A549 treated with AZD9567 at 1 μM for 4 hours (cell line): ENCODE measurements around the gene HTR2A. TPM values are rescaled to one million over a fixed set of nuclear protein-coding genes. Genes with fewer than 3 reads are reported as not detected.

Source experiments
- total RNA-seq: library from RNA; stranded (reverse); fragments of 200-300 nt; extraction: Qiagen RNA extraction; gene quantifications from 5 replicates; pipeline ENCODE4 v1.2.3, GENCODE V29; 2022; ENCODE audit not compliant: insufficient read depth

The HTR2A gene
- total RNA-seq = not detected in 5 replicates

DNA sequence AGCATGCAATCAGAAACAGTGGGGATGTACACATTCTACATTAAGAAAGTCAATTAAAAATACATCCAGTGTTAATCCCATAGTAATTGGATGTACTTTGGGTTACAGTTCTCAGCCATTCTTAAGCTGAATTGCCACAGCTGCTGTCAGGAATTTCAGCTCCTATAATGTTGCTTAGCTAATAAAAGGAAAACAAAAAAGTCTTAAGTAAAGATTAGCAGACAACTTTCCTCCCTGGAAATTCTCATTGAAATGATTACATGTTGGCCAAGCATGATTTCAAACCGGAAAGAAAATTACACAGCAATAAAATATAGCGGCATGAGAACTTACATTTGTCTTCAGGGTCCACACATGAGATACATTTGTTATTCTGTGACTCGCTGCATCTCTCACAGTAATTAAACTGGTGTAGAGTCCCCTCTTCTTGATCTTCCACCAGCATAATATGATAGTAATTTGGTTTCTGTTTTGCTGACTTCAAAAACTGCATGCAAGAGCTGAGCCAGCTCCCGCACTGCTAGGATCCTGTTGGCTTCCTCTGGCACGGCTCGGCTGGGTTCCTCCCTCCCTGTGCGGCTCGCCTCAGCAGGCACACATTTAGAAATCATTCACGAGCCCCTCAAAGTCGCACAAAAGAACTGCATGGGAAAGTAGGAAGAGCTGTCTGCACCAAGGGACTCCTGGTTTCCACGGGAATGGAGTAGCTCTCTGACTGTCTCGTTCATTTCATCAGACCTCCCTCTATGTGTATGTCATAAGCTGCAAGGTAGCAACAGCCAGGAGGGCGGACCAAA lies at the start of gene HTR2A:
HTR2A (minus strand) TSS at position 713 of the 797 bp plus-strand sequence. CDS start 1,147 bp downstream, outside the sequence.

DNA sequence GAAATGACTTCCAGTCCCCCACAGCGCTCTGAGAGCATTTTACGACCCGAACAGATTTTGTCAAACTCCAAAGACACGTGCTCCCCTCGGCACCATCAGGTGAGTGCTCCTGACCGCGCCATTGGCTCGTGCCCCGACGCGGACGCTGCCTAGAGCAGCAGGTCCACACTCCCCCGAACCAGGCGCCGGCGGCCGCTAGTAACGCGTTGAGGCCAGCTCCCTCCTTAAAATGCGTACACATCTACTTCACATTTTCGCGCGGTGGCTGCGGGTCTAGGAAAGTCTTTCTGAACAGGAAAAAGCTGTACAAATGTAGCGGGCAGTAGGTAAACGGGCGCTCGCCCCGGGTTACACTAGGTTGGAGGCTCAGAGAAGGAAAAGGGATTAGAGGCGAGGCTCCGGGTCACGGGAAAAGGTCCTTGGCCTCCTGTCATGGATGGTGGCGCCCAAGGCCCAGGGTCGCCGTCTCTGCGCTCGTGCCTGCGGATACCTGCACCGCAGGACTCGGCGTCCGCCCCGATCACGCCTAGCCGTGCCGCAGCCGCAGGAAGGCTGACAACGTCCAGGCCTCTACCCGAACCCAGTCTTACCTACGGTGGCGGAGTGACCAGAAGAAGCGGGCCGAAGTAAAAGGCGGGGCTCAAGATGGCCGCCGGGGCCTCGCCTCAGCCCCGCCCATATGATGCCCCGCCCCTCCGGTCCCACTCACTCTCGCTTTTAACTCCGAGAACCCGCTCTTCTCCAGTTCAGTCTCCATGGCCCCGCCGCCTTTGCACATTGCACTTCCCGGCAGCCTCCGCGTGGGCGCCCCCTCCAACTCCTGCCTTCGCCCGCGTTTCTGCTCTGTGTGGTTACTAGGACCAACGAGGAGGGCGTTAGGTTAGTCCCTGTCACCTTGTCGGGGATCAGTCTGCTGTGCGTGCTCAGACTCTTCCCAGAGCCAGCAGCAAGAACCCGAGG lies 100.1 kb downstream of the HTR2A start, which contains the start of gene ESD:
ESD (minus strand) TSS at position 647 of the 960 bp plus-strand sequence. CDS start 5,748 bp downstream, outside the sequence.

Other genes starting within 250 kb of the HTR2A start
- gene ESD, start 99.9 kb downstream of the HTR2A start, total RNA-seq = 80.9 to 118 TPM (median 85.7 TPM) in 5 replicates